ENCODE measurements around the gene C19orf38.

- no peak for TF ChIP-seq SMC3 (conservative IDR thresholded peaks at IDR 0.05; ENCODE audit: insufficient read depth, low read depth, low read length)
- no peak for TF ChIP-seq CTCF (IDR thresholded peaks at IDR 0.05 in 2 of 3, conservative IDR thresholded peaks at IDR 0.05 in 1 of 3; ENCODE audit: insufficient read depth in 2 of 3, low read depth in 1 of 3, low read length in 3 of 3)
These were observed 63.6 kb downstream of the C19orf38 start for GRCh38 chr19:10911579-10912363.

All from K562 (cell line).